HepG2 (cell line): ENCODE results near the gene ATP6V0A1. TPM values are rescaled to one million over a fixed set of nuclear protein-coding genes. Genes with fewer than 3 reads are reported as not detected.

Experiments
- EP300 ChIP-seq, 3 experiments: sonication (generic) in 1 of 3; formaldehyde crosslinking in 1 of 3; IDR thresholded peaks; 2 replicates each; pipeline versions ENCODE4 v1.5.1 to v1.6.1; 2011 to 2020; ENCODE audit warnings: low read depth in 2 of 3, low read length in 2 of 3, borderline replicate concordance in 1 of 3, improper control_type of control experiment in 1 of 3, mild to moderate bottlenecking in 1 of 3, missing genetic modification reagents in 1 of 3, moderate library complexity in 1 of 3
- FOXA1 ChIP-seq, 2 experiments: fragments of 450-650 bp in 1 of 2; sonication (generic) in 1 of 2; formaldehyde crosslinking in 1 of 2; IDR thresholded peaks; 2 replicates each; pipeline versions ENCODE4 v1.4.0 to v1.6.1; 2016 to 2020; ENCODE audit warnings: missing genetic modification reagents in 1 of 2
- ISL2 ChIP-seq: sonication (generic); formaldehyde crosslinking; IDR thresholded peaks from 2 replicates; pipeline ENCODE4 v1.5.0; 2020; ENCODE audit warnings: missing genetic modification reagents
- NCOA2 ChIP-seq: sonication (generic); formaldehyde crosslinking; IDR thresholded peaks from 2 replicates; pipeline ENCODE4 v1.8.0; 2022; ENCODE audit warnings: inconsistent platforms
- PPARG ChIP-seq: conservative IDR thresholded peaks from 2 replicates; pipeline ENCODE4 v1.6.1; 2016; ENCODE audit warnings: missing biosample characterization, missing genetic modification reagents
- SCMH1 ChIP-seq: sonication (generic); formaldehyde crosslinking; IDR thresholded peaks from 2 replicates; pipeline ENCODE4 v1.9.0; 2021; ENCODE audit warnings: missing genetic modification reagents, mild to moderate bottlenecking, borderline replicate concordance
- SOX6 ChIP-seq, 2 experiments: fragments of 450-650 bp in 1 of 2; sonication (generic) in 1 of 2; formaldehyde crosslinking in 1 of 2; IDR thresholded peaks; 2 replicates each; pipeline versions ENCODE4 v1.4.0 to v1.6.1; 2017 to 2020; ENCODE audit warnings: antibody characterized with exemption in 1 of 2, mild to moderate bottlenecking in 1 of 2, missing genetic modification reagents in 1 of 2
- SP5 ChIP-seq: IDR thresholded peaks from 2 replicates; pipeline ENCODE4 v1.6.1; 2016; ENCODE audit warnings: low read depth, borderline replicate concordance
- SYNCRIP ChIP-seq: fragments of 200-400 bp; formaldehyde crosslinking; IDR thresholded peaks from 2 replicates; pipeline ENCODE4 v1.6.1; 2018; ENCODE audit warnings: mild to moderate bottlenecking, low read depth, low read length; ENCODE audit not compliant: insufficient read depth
- ZMYM3 ChIP-seq: sonication (generic); formaldehyde crosslinking; IDR thresholded peaks from 2 replicates; pipeline ENCODE4 v1.5.1; 2020; ENCODE audit warnings: mild to moderate bottlenecking, missing genetic modification reagents
- ZNF382 ChIP-seq: sonication (generic); formaldehyde crosslinking; IDR thresholded peaks from 2 replicates; pipeline ENCODE4 v1.5.0; 2020; ENCODE audit warnings: missing genetic modification reagents, mild to moderate bottlenecking, borderline replicate concordance
- ZNF616 ChIP-seq: sonication (generic); formaldehyde crosslinking; IDR thresholded peaks from 2 replicates; pipeline ENCODE4 v1.5.0; 2020; ENCODE audit warnings: low read depth, mild to moderate bottlenecking, missing genetic modification reagents
- ZNF619 ChIP-seq: sonication (generic); formaldehyde crosslinking; IDR thresholded peaks from 2 replicates; pipeline ENCODE4 v1.4.0; 2020; ENCODE audit warnings: mild to moderate bottlenecking, missing genetic modification reagents
- ZNF644 ChIP-seq: IDR thresholded peaks from 2 replicates; pipeline ENCODE4 v1.6.1; 2016; ENCODE audit warnings: low read depth
- ZNF766 ChIP-seq: sonication (generic); formaldehyde crosslinking; IDR thresholded peaks from 2 replicates; pipeline ENCODE4 v1.5.0; 2020; ENCODE audit warnings: missing genetic modification reagents, borderline replicate concordance
- ZNF781 ChIP-seq: sonication (generic); formaldehyde crosslinking; IDR thresholded peaks from 2 replicates; pipeline ENCODE4 v1.5.1; 2020; ENCODE audit warnings: borderline replicate concordance, mild to moderate bottlenecking, missing genetic modification reagents; ENCODE audit errors: not compliant biosample characterization
- ZNF83 ChIP-seq: sonication (generic); formaldehyde crosslinking; IDR thresholded peaks from 2 replicates; pipeline ENCODE4 v1.4.0; 2020; ENCODE audit warnings: missing genetic modification reagents, mild to moderate bottlenecking, borderline replicate concordance
- polyA plus RNA-seq, 8 experiments: library from polyadenylated mRNA; depleted of rRNA in 3 of 8; stranded (reverse) in 7 of 8; unstranded in 1 of 8; fragments of >200 nt; fragmentation: Illumina TruSeq in 4 of 8; extraction: Trizol in 4 of 8; gene quantifications; 2 replicates each; pipeline versions ENCODE4 v1.2.1 to v1.2.3, GENCODE V29; 2011 to 2016; ENCODE audit warnings: low read depth in 4 of 8, missing spikeins in 1 of 8, mixed read lengths in 1 of 8; ENCODE audit not compliant: insufficient read depth in 1 of 8
- total RNA-seq, 5 experiments: library from RNA; depleted of rRNA; stranded (reverse); fragments of >200 nt; fragmentation: Illumina TruSeq; extraction: Trizol; gene quantifications; 2 replicates each; pipeline ENCODE4 v1.2.3, GENCODE V29; 2016; ENCODE audit warnings: low read depth in 1 of 5
- TF ChIP-seq, protein P1 (sequence below): sonication (generic); formaldehyde crosslinking; IDR thresholded peaks from 2 replicates; pipeline ENCODE4 v1.4.0; 2020; ENCODE audit warnings: missing genetic modification reagents
- TF ChIP-seq, protein P2 (sequence below): IDR thresholded peaks from 2 replicates; pipeline ENCODE4 v1.6.1; 2016
- TF ChIP-seq, protein P3 (sequence below): sonication (generic); formaldehyde crosslinking; IDR thresholded peaks from 2 replicates; pipeline ENCODE4 v1.4.0; 2020; ENCODE audit warnings: missing genetic modification reagents, borderline replicate concordance

The ATP6V0A1 gene
- total and polyA plus RNA-seq, 2 of the 13 experiments (the other 11 are each of a cell fraction or from before 2014, with no cell fraction given) = 27.9 to 54.1 TPM

DNA sequence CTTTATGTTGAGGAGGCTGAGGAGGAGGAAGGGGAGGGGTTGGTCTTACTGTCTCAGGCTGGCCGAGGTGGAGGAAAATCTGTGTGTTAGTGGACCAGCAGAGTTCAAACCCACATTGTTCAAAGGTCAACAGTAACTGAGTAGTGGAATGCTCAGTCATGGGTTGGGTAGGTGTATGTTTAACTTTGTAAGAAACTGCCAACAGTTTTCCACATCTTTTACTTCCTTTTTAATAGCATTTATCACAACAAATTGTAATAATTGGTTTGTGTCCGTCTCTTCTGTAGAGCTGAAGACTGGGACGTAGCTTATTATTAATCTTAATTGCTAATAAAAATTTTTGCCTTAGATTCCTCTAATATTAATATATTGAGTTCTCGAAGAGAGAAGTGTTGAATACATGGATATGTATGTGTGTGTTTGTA, 5.3 kb downstream of the ATP6V0A1 start (continued):
- TF ChIP-seq, protein P1, sequence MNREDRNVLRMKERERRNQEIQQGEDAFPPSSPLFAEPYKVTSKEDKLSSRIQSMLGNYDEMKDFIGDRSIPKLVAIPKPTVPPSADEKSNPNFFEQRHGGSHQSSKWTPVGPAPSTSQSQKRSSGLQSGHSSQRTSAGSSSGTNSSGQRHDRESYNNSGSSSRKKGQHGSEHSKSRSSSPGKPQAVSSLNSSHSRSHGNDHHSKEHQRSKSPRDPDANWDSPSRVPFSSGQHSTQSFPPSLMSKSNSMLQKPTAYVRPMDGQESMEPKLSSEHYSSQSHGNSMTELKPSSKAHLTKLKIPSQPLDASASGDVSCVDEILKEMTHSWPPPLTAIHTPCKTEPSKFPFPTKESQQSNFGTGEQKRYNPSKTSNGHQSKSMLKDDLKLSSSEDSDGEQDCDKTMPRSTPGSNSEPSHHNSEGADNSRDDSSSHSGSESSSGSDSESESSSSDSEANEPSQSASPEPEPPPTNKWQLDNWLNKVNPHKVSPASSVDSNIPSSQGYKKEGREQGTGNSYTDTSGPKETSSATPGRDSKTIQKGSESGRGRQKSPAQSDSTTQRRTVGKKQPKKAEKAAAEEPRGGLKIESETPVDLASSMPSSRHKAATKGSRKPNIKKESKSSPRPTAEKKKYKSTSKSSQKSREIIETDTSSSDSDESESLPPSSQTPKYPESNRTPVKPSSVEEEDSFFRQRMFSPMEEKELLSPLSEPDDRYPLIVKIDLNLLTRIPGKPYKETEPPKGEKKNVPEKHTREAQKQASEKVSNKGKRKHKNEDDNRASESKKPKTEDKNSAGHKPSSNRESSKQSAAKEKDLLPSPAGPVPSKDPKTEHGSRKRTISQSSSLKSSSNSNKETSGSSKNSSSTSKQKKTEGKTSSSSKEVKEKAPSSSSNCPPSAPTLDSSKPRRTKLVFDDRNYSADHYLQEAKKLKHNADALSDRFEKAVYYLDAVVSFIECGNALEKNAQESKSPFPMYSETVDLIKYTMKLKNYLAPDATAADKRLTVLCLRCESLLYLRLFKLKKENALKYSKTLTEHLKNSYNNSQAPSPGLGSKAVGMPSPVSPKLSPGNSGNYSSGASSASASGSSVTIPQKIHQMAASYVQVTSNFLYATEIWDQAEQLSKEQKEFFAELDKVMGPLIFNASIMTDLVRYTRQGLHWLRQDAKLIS (CRISPR knock-in tag) = no peak
- TF ChIP-seq ZNF766 (CRISPR knock-in tag) (no peak), NCOA2 (CRISPR knock-in tag) (peak; percentile 62), SCMH1 (CRISPR knock-in tag) (no peak), ZNF644 (peak; percentile 94), ISL2 (0 out of 2 replicates have a peak, but pooled peaks have one; percentile 21), ZNF83 (CRISPR knock-in tag) (no peak), SOX6 (IDR thresholded peaks at IDR 0.05) (no peak), SOX6 (CRISPR knock-in tag; IDR thresholded peaks at IDR 0.05) (peak; percentile 68), EP300 (IDR thresholded peaks at IDR 0.05; ENCODE audit: low read depth in 2 of 2, low read length in 2 of 2) (peak in 1 of 2 experiments; percentile 57; a peak in 1 of 4 replicates), EP300 (CRISPR knock-in tag; IDR thresholded peaks at IDR 0.05; ENCODE audit: borderline replicate concordance) (peak; percentile 10; the same call in 1 of the 2 replicates), ZMYM3 (CRISPR knock-in tag) (0 out of 2 replicates have a peak, but pooled peaks have one; percentile 22), ZNF619 (CRISPR knock-in tag) (no peak), ZNF382 (0 out of 2 replicates have a peak, but pooled peaks have one; percentile 5), FOXA1 (IDR thresholded peaks at IDR 0.05) (no peak), FOXA1 (CRISPR knock-in tag; IDR thresholded peaks at IDR 0.05) (peak; percentile 78), SYNCRIP (no peak), ZNF616 (no peak), SP5 (CRISPR knock-in tag) (peak; percentile 55; the same call in 1 of the 2 replicates), ZNF781 (CRISPR knock-in tag) (no peak), PPARG (peak; percentile 61; the same call in 1 of the 2 replicates)
- TF ChIP-seq, protein P2, sequence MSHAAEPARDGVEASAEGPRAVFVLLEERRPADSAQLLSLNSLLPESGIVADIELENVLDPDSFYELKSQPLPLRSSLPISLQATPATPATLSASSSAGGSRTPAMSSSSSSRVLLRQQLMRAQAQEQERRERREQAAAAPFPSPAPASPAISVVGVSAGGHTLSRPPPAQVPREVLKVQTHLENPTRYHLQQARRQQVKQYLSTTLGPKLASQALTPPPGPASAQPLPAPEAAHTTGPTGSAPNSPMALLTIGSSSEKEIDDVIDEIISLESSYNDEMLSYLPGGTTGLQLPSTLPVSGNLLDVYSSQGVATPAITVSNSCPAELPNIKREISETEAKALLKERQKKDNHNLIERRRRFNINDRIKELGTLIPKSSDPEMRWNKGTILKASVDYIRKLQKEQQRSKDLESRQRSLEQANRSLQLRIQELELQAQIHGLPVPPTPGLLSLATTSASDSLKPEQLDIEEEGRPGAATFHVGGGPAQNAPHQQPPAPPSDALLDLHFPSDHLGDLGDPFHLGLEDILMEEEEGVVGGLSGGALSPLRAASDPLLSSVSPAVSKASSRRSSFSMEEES = peak; percentile 75
- TF ChIP-seq, protein P3, sequence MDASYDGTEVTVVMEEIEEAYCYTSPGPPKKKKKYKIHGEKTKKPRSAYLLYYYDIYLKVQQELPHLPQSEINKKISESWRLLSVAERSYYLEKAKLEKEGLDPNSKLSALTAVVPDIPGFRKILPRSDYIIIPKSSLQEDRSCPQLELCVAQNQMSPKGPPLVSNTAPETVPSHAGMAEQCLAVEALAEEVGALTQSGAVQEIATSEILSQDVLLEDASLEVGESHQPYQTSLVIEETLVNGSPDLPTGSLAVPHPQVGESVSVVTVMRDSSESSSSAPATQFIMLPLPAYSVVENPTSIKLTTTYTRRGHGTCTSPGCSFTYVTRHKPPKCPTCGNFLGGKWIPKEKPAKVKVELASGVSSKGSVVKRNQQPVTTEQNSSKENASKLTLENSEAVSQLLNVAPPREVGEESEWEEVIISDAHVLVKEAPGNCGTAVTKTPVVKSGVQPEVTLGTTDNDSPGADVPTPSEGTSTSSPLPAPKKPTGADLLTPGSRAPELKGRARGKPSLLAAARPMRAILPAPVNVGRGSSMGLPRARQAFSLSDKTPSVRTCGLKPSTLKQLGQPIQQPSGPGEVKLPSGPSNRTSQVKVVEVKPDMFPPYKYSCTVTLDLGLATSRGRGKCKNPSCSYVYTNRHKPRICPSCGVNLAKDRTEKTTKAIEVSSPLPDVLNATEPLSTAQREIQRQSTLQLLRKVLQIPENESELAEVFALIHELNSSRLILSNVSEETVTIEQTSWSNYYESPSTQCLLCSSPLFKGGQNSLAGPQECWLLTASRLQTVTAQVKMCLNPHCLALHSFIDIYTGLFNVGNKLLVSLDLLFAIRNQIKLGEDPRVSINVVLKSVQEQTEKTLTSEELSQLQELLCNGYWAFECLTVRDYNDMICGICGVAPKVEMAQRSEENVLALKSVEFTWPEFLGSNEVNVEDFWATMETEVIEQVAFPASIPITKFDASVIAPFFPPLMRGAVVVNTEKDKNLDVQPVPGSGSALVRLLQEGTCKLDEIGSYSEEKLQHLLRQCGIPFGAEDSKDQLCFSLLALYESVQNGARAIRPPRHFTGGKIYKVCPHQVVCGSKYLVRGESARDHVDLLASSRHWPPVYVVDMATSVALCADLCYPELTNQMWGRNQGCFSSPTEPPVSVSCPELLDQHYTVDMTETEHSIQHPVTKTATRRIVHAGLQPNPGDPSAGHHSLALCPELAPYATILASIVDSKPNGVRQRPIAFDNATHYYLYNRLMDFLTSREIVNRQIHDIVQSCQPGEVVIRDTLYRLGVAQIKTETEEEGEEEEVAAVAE (CRISPR knock-in tag) = no peak
